Adrenal gland (tissue), 5 donors: Measurements from ENCODE around the gene P4HTM.

Source experiments
- POLR2A ChIP-seq, 2 donors: fragments of 450-650 bp; IDR thresholded peaks; one replicate each; pipeline ENCODE4 v1.6.1; 2017; ENCODE audit warnings: antibody characterized with exemption in 2 of 2, mild to moderate bottlenecking in 2 of 2, moderate library complexity in 1 of 2
- TF ChIP-seq, protein P1 (sequence below), 6 experiments: fragments of 450-650 bp in 4 of 6; fragments of 200-600 bp in 2 of 6; sonication (generic) in 1 of 6; IDR thresholded peaks; 1 replicate in 5 of 6; 2 replicates in 1 of 6; pipeline versions ENCODE4 v1.5.1 to v1.8.0; 2016 to 2021; ENCODE audit warnings: antibody characterized with exemption in 6 of 6, mild to moderate bottlenecking in 2 of 6, moderate library complexity in 1 of 6
- donor health status: DM: no; HTN: no; CAD: no.

DNA sequence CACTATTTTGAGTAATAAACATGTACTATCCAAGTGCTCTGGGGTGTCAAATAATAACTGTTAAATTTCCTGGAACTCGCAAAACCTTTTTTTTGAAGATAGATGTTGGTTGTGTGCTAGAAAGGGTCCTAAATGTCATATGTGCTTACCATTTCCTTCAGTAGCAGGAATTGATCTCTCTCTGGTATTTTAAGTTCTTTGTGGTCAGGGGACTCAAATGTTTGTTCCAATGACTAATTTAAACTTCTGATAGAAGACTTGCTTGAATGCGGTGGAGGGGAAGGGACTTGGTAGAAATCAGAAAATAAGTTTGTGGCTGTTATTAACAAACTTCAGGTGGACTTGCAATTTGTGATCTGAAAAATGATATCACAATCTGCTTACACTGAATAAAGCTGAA is 44.6 kb upstream of the P4HTM start:
- TF ChIP-seq, protein P1, sequence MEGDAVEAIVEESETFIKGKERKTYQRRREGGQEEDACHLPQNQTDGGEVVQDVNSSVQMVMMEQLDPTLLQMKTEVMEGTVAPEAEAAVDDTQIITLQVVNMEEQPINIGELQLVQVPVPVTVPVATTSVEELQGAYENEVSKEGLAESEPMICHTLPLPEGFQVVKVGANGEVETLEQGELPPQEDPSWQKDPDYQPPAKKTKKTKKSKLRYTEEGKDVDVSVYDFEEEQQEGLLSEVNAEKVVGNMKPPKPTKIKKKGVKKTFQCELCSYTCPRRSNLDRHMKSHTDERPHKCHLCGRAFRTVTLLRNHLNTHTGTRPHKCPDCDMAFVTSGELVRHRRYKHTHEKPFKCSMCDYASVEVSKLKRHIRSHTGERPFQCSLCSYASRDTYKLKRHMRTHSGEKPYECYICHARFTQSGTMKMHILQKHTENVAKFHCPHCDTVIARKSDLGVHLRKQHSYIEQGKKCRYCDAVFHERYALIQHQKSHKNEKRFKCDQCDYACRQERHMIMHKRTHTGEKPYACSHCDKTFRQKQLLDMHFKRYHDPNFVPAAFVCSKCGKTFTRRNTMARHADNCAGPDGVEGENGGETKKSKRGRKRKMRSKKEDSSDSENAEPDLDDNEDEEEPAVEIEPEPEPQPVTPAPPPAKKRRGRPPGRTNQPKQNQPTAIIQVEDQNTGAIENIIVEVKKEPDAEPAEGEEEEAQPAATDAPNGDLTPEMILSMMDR (IDR thresholded peaks at IDR 0.05) = no peak
- TF ChIP-seq POLR2A (IDR thresholded peaks at IDR 0.05) = no peak
